IPS DF 4.7 (cell line): ENCODE data around the gene NTF4.
"Not testable (repeated sequence)": the region's sequence is repeated elsewhere in the genome, so short reads cannot be mapped to it uniquely, and the experiment has no call there.

Experiments used
- DNase-seq: peaks from one replicate; pipeline ENCODE4 v3.0.0-alpha.2; 2013; ENCODE audit warnings: low spot score; ENCODE audit errors: extremely low read depth

The NTF4 gene

DNA sequence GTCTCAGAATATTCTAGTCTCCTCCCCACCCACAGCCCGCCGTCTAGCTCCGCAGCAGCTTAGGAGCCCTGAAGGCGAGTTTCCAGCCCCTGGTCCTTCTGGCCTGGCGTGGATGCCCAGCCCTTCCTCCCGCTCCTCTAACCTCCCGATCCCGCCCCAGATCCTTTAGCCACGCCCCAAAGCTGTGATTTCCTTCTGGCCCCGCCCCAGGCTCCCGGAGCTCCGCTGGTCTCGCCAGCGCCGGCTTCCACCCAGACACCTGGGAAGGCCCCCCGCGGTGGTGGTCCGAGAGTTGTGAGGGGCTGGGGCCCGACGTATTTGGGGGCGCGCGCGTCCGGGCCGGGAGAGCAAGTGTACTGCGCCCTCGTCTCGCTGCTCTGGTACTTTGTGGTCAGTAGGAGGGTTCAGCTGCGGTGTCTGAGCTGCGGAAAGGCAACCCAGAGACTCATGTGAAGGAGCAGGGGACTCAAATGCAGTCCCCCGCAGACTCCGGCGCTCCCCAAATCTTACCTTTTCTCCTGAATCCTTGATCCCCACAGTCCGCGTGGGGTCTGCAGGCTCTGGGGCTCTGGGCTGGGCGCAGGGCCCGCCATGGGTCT is 6.9 kb downstream of the NTF4 start, which contains the start of gene CGB7:
Gene CGB7 (minus strand): TSS at position 114 of the 599 bp plus-strand sequence. CDS start 2,374 bp downstream, outside the sequence.
- no peak for DNase-seq

DNA sequence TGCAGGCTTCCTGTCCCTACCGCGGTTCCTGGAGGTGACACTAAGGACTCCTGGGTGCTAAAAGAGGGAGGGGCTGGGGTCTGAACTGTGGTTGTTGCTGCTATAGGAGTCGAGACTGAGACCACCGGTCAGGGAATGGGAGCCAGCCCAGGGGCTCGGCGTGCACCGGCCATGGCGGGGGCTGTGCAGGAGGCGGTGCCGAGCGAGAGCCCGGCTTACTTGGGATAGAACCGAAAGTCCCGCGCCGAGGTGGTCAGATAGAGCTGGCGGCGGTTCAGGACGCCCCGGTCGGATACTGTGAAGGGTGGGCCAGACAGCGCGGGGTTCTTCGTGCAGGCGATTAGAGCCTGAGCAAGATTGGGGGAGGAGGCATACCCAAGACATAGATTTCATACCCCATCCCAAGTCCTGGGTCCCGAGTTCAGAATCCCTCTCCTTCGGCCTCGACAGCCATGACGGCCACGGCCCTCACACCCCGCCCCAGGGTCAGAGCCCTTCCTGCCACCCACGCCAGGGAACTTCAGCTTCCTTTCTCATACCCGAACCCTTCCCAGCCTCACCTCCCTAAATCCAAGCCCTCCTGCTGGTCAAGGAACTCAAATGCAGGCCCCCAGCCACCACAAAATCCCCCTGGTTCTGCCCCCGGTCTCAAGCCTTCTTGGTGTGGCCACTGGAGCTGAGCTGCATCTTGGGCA is 7.6 kb downstream of the NTF4 start:
- DNase-seq: not testable (repeated sequence)

DNA sequence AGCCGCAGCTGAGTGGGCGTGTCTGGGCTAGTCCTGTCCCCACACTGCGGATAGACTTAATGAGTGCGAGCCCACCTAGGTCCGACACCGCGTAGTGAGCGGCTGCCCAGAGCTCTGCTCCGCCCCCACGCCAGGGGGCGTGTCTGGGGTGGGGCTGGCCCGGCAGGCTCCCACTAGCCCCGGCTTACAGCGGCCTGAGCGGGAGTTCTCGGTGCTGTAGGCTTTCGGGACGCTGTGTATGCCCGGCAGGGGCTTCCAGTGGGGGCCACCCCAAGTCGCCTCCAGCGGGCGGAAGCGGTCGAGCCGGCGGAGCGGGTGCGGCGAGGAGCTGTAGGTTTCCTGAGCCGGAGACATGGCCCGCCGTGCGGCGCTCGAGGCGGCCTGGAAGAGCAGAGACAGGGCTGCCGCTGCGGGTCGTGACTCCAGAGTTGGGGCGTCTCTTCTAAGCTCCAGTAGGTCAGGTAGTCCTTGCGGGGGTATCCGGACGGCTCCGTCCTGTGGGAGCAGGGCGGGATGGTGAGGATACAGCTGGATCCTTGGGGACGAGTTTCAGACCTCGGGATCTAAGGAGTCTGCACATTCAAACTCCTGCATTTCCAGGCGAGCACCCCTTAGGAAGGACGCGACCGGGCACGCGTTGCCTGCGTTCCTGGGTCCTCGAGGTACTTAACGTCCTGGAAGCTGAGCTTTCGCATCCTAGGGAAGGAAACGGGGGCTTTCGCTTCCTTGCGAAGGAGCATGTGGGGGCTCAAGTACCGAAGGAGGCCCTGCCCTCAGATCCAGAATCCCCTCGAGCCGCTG is 8.3 kb downstream of the NTF4 start:
- DNase-seq: no peak

DNA sequence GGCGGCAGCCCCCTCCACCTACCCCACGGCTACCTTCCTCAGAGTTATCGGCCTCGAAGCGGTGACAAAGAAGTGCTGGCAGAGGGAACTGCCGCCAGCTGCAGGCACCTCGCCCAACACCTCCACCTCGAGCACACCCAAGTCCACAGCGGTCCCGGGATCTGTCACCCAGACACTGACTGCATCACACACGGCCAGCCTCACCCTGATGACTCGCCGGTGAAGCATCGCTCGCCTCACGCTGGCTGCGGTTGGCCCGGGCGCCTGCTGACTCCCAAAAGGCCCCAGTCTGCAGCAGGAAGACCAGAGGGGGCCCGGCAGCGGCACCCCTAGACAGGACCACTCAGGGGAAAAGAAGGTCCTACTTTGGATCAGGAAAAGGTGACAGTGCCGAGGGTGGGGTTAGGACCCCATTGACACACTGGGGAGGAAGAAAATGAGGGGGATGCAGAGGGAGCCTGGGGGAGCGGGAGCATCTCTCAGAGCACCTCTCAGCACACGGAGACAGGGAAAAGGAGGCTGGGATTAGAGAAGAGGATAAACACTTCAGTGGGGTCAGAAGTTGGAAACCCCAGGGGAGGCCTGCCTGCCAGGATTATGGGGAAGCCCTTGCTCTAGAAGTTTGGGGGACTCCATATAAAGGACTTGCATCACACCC is 14.1 kb downstream of the NTF4 start:
- not testable (repeated sequence) for DNase-seq

DNA sequence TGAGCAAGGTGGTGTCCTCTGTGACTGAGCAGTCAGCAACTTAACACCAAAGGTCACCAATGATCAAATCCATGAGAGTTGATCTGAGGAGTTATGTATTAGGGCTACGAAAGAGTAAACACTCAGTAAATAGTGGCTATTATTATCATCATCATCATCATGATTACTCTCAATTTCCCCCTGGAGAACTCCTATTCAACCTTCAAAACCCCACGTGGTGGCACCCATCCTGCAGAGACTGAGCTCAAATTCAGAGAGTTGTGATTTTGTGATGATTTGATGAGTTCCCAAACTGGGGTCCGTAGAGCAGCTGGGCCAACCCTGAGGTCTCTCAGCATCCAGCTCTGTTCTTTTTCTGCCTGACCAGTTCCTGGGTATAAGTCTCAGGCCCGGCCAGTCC is 14.8 kb downstream of the NTF4 start:
- DNase-seq: not testable (repeated sequence)

DNA sequence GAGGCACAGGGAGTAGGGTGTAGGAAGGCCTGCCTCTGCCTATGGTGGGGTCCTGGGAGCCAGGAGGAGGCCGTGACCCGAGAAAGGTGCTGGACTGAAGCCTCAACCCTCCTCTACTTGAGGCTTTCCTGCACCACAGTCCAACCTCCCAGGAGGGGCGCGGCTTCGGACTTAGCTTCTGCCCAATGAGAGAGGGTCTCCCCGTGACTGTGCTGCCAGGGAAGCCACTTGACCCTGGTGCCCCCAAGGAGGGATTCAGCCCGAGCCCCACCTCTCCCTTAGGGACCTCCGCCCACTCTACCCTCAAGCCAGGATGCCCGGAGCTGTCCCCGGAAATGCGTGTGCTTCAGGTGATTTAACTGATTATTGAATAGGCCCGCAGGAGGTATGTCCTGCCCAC is 15.6 kb downstream of the NTF4 start, which contains the start of gene CGB8:
Gene CGB8 (minus strand): TSS at position 101 of the 400 bp plus-strand sequence. CDS start 372 bp downstream, outside the sequence.
- DNase-seq: not testable (repeated sequence)

DNA sequence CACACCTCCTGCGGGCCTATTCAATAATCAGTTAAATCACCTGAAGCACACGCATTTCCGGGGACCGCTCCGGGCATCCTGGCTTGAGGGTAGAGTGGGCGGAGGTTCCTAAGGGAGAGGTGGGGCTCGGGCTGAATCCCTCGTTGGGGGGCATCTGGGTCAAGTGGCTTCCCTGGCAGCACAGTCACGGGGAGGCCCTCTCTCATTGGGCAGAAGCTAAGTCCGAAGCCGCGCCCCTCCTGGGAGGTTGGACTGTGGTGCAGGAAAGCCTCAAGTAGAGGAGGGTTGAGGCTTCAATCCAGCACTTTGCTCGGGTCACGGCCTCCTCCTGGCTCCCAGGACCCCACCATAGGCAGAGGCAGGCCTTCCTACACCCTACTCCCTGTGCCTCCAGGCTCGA is 21.1 kb downstream of the NTF4 start, which contains the start of gene CGB5:
Gene CGB5 (plus strand): TSS at position 301 of the 400 bp plus-strand sequence. CDS start 362 bp downstream, outside the sequence.
- not testable (repeated sequence) for DNase-seq

DNA sequence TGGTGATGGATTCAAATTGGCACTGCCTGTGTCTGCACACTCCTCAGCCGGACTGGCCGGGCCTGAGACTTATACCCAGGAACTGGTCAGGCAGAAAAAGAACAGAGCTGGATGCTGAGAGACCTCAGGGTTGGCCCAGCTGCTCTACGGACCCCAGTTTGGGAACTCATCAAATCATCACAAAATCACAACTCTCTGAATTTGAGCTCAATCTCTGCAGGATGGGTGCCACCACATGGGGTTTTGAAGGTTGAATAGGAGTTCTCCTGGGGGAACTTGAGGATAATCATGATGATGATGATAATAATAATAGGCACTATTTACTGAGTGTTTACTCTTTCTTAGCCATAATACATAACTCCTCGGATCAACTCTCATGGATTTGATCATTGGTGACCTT is 22.0 kb downstream of the NTF4 start:
- DNase-seq: not testable (repeated sequence)

DNA sequence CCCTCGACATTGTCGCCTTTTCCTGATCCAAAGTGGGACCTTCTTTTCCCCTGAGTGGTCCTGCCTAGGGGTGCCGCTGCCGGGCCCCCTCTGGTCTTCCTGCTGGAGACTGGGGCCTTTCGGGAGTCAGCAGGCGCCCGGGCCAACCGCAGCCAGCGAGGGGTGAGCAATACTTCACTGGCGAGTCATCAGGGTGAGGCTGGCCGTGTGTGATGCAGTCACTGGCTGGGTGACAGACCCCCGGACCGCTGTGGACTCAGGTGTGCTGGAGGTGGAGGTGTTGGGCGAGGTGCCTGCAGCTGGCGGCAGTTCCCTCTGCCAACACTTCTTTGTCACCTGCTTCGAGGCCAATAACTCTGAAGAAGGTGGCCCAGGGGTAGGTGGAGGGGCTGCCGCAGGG is 22.4 kb downstream of the NTF4 start:
- DNase-seq: no peak

DNA sequence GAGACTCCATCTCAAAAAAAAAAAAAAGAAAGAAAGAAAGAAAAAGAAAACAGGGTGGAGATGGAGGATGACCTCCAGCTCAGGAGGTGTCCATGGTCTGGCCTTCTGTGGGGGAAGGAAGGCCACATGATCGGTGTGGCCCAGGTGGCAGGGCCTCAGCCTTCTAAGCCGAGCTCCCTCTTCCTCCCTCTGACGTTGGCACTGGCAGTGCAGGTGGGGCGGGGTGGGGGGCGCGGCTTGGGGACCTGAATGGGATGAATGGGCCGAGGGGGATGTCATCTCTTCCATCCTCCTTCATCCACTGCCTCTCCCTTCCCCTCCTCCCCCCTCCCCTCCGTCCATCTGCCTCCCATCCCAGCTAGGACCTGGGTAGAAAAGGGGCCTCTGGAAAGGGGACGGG is 24.9 kb downstream of the NTF4 start:
- DNase-seq: not testable (repeated sequence)

DNA sequence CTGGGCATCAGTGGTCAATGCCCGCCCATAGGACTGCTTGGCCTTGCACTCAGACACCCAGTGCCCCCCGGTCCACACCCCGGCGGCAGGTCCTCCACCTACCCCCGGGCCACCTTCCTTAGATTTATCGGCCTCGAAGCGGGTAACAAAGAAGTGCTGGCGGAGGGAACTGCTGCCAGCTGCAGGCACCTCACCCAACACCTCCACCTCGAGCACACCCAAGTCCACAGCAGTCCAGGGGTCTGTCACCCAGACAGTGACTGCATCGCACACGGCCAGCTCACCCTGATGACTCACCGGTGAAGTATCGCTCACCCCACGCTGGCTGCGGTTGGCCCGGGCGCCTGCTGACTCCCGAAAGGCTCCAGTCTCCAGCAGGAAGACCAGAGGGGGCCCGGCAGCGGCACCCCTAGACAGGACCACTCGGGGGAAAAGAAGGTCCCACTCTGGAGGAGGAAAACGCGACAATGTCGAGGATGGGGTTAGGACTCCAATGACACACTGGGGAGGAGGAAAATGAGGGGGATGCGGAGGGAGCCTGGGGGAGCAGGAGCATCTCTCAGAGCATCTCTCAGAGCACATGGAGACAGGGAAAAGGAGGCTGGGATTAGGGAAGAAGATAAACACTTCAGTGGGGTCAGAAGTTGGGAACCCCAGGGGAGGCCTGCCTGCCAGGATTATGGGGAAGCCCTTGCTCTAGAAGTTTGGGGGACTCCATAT is 25.9 kb downstream of the NTF4 start:
- DNase-seq: not testable (repeated sequence)

DNA sequence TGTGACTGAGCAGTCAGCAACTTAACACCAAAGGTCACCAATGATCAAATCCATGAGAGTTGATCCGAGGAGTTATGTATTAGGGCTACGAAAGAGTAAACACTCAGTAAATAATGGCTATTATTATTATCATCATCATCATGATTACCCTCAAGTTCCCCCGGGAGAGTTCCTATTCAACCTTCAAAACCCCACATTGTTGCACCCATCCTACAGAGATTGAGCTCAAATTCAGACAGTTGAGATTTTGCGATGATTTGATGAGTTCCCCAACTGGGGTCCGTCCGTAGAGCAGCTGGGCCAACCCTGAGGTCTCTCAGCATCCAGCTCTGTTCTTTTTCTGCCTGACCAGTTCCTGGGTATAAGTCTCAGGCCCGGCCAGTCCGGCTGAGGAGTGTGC is 26.5 kb downstream of the NTF4 start:
- not testable (repeated sequence) for DNase-seq

DNA sequence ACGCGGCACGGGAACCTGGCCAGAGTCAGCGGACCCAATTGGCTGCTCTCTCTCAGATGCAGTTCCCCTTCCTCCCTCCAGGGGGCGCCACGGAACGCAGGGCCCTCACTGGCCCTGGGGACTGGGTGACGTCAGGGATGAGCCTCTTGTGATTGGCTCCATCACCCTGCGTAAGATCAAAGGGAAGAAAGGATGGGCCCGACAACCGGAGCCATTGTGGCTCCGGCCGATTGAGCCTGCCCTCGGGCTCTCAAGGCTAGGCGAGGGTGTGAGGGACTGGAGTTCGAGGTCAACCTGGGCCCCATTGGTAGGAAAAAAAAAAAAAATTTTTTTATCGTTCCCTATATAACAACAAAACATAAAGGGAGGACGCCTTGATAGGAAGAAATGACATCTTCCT is 27.8 kb downstream of the NTF4 start, which contains the start of gene CGB1:
Gene CGB1 (minus strand): TSS at position 81 of the 400 bp plus-strand sequence. CDS start 184 bp downstream, outside the sequence.
- not testable (repeated sequence) for DNase-seq

DNA sequence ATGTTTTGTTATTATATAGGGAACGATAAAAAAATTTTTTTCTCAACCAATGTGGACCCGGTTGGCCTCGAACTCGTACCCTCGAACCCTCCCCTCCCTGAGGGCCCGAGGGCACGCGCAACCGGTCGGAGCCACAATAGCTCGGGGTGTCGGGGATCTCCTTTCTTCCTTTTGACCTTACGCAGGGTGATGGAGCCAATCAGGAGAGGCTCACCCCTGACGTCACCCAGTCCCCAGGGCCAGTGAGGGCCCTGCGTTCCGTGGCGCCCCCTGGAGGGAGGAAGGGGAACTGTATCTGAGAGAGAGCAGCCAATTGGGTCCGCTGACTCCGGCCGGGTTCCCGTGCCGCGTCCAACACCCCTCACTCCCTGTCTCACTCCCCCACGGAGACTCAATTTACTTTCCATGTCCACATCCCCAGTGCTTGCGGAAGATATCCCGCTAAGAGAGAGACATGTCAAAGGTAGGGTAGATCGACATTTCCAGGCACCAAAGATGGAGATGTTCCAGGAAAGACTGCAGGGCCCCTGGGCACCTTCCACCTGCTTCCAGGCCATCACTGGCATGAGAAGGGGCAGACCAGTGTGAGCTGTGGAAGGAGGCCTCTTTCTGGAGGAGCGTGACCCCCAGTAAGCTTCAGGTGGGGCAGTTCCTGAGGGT is 32.8 kb downstream of the NTF4 start, which contains the start of gene CGB2:
Gene CGB2 (plus strand): TSS at position 249 of the 660 bp plus-strand sequence. CDS start 206 bp downstream, at position 455.
- not testable (repeated sequence) for DNase-seq

DNA sequence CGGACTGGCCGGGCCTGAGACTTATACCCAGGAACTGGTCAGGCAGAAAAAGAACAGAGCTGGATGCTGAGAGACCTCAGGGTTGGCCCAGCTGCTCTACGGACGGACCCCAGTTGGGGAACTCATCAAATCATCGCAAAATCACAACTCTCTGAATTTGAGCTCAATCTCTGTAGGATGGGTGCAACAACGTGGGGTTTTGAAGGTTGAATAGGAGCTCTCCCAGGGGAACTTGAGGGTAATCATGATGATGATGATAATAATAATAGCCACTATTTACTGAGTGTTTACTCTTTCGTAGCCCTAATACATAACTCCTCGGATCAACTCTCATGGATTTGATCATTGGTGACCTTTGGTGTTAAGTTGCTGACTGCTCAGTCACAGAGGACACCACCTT is 34.3 kb downstream of the NTF4 start:
- DNase-seq: not testable (repeated sequence)

DNA sequence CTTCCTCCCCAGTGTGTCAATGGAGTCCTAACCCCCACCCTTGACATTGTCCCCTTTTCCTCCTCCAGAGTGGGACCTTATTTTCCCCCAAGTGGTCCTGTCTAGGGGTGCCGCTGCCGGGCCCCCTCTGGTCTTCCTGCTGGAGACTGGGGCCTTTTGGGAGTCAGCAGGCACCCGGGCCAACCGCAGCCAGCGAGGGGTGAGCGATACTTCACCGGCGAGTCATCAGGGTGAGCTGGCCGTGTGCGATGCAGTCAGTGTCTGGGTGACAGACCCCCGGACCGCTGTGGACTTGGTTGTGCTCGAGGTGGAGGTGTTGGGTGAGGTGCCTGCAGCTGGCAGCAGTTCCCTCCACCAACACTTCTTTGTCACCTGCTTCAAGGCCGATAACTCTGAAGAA is 34.9 kb downstream of the NTF4 start:
- not testable (repeated sequence) for DNase-seq

DNA sequence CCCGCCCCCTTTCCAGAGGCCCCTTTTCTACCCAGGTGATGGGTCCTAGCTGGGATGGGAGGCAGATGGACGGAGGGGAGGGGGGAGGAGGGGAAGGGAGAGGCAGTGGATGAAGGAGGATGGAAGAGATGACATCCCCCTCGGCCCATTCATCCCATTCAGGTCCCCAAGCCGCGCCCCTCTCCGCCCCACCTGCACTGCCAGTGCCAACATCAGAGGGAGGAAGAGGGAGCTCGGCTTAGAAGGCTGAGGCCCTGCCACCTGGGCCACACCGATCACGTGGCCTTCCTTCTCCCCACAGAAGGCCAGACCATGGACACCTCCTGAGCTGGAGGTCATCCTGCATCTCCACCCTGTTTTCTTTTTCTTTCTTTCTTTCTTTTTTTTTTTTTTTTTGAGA is 35.9 kb downstream of the NTF4 start:
- DNase-seq: not testable (repeated sequence)

DNA sequence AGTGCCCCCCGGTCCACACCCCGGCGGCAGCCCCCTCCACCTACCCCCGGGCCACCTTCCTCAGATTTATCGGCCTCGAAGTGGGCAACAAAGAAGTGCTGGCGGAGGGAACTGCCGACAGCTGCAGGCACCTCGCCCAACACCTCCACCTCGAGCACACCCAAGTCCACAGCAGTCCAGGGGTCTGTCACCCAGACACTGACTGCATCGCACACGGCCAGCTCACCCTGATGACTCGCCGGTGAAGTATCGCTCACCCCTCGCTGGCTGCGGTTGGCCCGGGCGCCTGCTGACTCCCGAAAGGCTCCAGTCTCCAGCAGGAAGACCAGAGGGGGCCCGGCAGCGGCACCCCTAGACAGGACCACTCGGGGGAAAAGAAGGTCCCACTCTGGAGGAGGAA is 39.0 kb downstream of the NTF4 start:
- not testable (repeated sequence) for DNase-seq

DNA sequence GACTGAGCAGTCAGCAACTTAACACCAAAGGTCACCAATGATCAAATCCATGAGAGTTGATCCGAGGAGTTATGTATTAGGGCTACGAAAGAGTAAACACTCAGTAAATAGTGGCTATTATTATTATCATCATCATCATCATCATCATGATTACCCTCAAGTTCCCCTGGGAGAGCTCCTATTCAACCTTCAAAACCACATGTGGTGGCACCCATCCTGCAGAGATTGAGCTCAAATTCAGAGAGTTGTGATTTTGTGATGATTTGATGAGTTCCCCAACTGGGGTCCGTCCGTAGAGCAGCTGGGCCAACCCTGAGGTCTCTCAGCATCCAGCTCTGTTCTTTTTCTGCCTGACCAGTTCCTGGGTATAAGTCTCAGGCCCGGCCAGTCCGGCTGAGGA is 39.5 kb downstream of the NTF4 start:
- DNase-seq: not testable (repeated sequence)

DNA sequence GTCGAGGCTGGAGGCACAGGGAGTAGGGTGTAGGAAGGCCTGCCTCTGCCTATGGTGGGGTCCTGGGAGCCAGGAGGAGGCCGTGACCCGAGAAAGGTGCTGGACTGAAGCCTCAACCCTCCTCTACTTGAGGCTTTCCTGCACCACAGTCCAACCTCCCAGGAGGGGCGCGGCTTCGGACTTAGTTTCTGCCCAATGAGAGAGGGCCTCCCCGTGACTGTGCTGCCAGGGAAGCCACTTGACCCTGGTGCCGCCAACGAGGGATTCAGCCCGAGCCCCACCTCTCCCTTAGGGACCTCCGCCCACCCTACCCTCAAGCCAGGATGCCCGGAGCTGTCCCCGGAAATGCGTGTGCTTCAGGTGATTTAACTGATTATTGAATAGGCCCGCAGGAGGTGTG is 40.4 kb downstream of the NTF4 start, which contains the start of gene CGB3:
Gene CGB3 (minus strand): TSS at position 101 of the 400 bp plus-strand sequence. CDS start 362 bp downstream, outside the sequence.
- not testable (repeated sequence) for DNase-seq
